DND-41 (cell line): ENCODE results near the gene ARMC2.
A peak's percentile ranks its signal among the peaks of the same experiment; 100 is the strongest.

Experiments used
- EZH2 ChIP-seq: IDR thresholded peaks from 3 replicates; pipeline ENCODE4 v1.6.1; 2012; ENCODE audit warnings: borderline replicate concordance, low read depth, mild to moderate bottlenecking, moderate library complexity, low read length, inconsistent platforms; ENCODE audit not compliant: severe bottlenecking
- TF ChIP-seq, protein P1 (sequence below): IDR thresholded peaks from 2 replicates; pipeline ENCODE4 v1.5.1; 2012; ENCODE audit warnings: borderline replicate concordance, low read length, moderate library complexity, mild to moderate bottlenecking; ENCODE audit not compliant: poor library complexity, severe bottlenecking; ENCODE audit errors: extremely low read depth

DNA sequence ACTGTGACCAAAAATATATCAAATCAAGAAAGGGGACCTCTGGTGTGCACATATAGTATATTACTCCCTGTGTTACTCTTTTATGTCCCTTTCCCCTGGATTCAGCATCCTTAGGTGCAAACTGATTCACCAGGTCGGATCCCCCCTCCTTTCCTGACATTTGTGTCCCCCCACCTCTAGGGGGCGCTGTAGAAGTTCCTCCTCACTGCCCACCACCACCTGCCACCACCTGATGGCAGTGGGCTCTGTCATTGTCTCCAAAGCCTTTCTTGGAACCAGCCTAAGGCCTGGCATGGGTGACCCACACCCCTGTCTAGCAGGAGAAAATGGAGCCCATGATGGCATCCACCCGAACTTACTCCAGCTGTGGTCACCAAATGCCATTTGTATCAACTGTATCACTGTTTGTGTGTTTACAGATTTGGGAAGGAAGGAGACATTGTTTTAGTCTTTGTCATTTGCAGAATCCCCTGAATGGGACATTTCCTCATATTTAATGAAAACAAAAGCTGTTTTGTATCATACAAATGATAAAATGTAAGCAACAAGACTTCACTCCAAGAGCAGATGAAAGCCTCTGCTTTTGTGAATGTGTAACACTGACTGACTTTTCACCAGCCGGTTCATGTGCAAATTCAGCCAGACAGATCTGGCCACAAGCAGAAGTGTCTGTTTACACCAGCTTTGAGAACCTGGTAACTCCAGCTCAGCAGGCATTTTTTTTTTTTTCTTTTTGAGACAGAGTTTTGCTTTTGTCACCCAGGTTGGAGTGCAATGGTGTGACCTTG lies 66.2 kb downstream of the ARMC2 start:
- TF ChIP-seq, protein P1, sequence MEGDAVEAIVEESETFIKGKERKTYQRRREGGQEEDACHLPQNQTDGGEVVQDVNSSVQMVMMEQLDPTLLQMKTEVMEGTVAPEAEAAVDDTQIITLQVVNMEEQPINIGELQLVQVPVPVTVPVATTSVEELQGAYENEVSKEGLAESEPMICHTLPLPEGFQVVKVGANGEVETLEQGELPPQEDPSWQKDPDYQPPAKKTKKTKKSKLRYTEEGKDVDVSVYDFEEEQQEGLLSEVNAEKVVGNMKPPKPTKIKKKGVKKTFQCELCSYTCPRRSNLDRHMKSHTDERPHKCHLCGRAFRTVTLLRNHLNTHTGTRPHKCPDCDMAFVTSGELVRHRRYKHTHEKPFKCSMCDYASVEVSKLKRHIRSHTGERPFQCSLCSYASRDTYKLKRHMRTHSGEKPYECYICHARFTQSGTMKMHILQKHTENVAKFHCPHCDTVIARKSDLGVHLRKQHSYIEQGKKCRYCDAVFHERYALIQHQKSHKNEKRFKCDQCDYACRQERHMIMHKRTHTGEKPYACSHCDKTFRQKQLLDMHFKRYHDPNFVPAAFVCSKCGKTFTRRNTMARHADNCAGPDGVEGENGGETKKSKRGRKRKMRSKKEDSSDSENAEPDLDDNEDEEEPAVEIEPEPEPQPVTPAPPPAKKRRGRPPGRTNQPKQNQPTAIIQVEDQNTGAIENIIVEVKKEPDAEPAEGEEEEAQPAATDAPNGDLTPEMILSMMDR, result peak; percentile 75
- TF ChIP-seq EZH2, result no peak
